Neural cell (in vitro differentiated cells): ENCODE measurements around the gene BCS1L. TPM values are rescaled to one million over a fixed set of nuclear protein-coding genes. Genes with fewer than 3 reads are reported as not detected.

Source experiments
- H2AFZ ChIP-seq: fragments of 200-600, 300-800 bp; sonication (generic), shearing (Covaris generic); 2 replicates; pipeline ENCODE4 v1.6.0; 2014; ENCODE audit warnings: low read depth, mild to moderate bottlenecking, antibody characterized with exemption, low read length, moderate library complexity
- H3F3A ChIP-seq: fragments of 200-600 bp; shearing (Covaris generic); 2 replicates; pipeline ENCODE4 v1.6.1; 2016; ENCODE audit warnings: mild to moderate bottlenecking, moderate library complexity, mixed read lengths, antibody characterized with exemption, low read length; ENCODE audit not compliant: insufficient read depth, poor library complexity, severe bottlenecking
- H3K27ac ChIP-seq: fragments of 200-600, 300-800 bp; sonication (generic), shearing (Covaris generic); 2 replicates; pipeline ENCODE4 v1.5.1; 2014; ENCODE audit warnings: mild to moderate bottlenecking, low read length, moderate library complexity
- H3K27me3 ChIP-seq: fragments of 300-800, 200-600 bp; sonication (generic), shearing (Covaris generic); 2 replicates; pipeline ENCODE4 v1.6.0; 2014; ENCODE audit warnings: mild to moderate bottlenecking, low read depth, low read length, moderate library complexity; ENCODE audit not compliant: insufficient read depth
- H3K36me3 ChIP-seq: fragments of 300-800, 200-600 bp; sonication (generic), shearing (Covaris generic); 2 replicates; pipeline ENCODE4 v1.5.1; 2014; ENCODE audit warnings: mild to moderate bottlenecking, antibody characterized with exemption, low read length, moderate library complexity; ENCODE audit not compliant: insufficient read depth
- H3K4me2 ChIP-seq: fragments of 300-800, 200-600 bp; sonication (generic), shearing (Covaris generic); 2 replicates; pipeline ENCODE4 v1.6.0; 2014; ENCODE audit warnings: mild to moderate bottlenecking, low read length
- H3K4me3 ChIP-seq: fragments of 300-800, 200-600 bp; sonication (generic), shearing (Covaris generic); 2 replicates; pipeline ENCODE4 v1.5.1; 2014; ENCODE audit warnings: mild to moderate bottlenecking, low read length, moderate library complexity
- H3K79me2 ChIP-seq: fragments of 200-600 bp; shearing (Covaris generic); replicated peaks from 2 replicates; pipeline ENCODE4 v1.6.0; 2014; ENCODE audit warnings: mild to moderate bottlenecking, low read length, moderate library complexity; ENCODE audit not compliant: insufficient read depth
- H3K9ac ChIP-seq: fragments of 300-800, 200-600 bp; sonication (generic), shearing (Covaris generic); 2 replicates; pipeline ENCODE4 v1.6.1; 2016; ENCODE audit warnings: mild to moderate bottlenecking, low read length, mixed read lengths
- H3K9me2 ChIP-seq: fragments of 200-600 bp; shearing (Covaris generic); 2 replicates; pipeline ENCODE4 v1.6.1; 2016; ENCODE audit warnings: mild to moderate bottlenecking, low read length, mixed read lengths; ENCODE audit not compliant: insufficient read depth
- H3K9me3 ChIP-seq: fragments of 200-600, 300-800 bp; sonication (generic), shearing (Covaris generic); 2 replicates; pipeline ENCODE4 v1.6.1; 2016; ENCODE audit warnings: mild to moderate bottlenecking, mixed run types, low read length, moderate library complexity, mixed read lengths
- H4K20me1 ChIP-seq: fragments of 200-600 bp; shearing (Covaris generic); 2 replicates; pipeline ENCODE4 v1.6.1; 2016; ENCODE audit warnings: mild to moderate bottlenecking, mixed run types; ENCODE audit not compliant: insufficient read depth
- CTCF ChIP-seq: fragments of 450-650 bp; IDR thresholded peaks from 2 replicates; pipeline ENCODE4 v1.5.1; 2014; ENCODE audit warnings: antibody characterized with exemption, mild to moderate bottlenecking, moderate library complexity; ENCODE audit not compliant: poor library complexity, severe bottlenecking
- EP300 ChIP-seq: fragments of 450-650 bp; conservative IDR thresholded peaks from 2 replicates; pipeline ENCODE4 v1.6.1; 2014; ENCODE audit warnings: antibody characterized with exemption, mild to moderate bottlenecking, moderate library complexity; ENCODE audit not compliant: poor library complexity, severe bottlenecking
- MXI1 ChIP-seq: fragments of 450-650 bp; conservative IDR thresholded peaks from 2 replicates; pipeline ENCODE4 v1.6.1; 2014; ENCODE audit warnings: antibody characterized with exemption, mild to moderate bottlenecking; ENCODE audit not compliant: poor library complexity, severe bottlenecking
- POLR2AphosphoS5 ChIP-seq: IDR thresholded peaks from 2 replicates; pipeline ENCODE4 v1.6.1; 2012
- RAD21 ChIP-seq: fragments of 450-650 bp; conservative IDR thresholded peaks from 2 replicates; pipeline ENCODE4 v1.6.1; 2014; ENCODE audit warnings: antibody characterized with exemption, mild to moderate bottlenecking, moderate library complexity
- REST ChIP-seq: IDR thresholded peaks from 2 replicates; pipeline ENCODE4 v1.6.1; 2012; ENCODE audit warnings: borderline replicate concordance
- TAF1 ChIP-seq: IDR thresholded peaks from 2 replicates; pipeline ENCODE4 v1.6.1; 2012; ENCODE audit warnings: low read depth
- polyA plus RNA-seq: library from polyadenylated mRNA; depleted of rRNA; stranded (reverse); fragments of >200 nt; gene quantifications from 2 replicates; pipeline ENCODE4 v1.2.3, GENCODE V29; 2014

BCS1L gene
- polyA plus RNA-seq, 1 donor from 2014 or later: 75.8 TPM

GRCh38 chr2:218694405-218695145 lies 35.1 kb downstream of the BCS1L start:
- Histone ChIP-seq H3K27me3 (no peaks in the 10 kb centered on the region), H3K27ac (no peak overlapping the region), H3K36me3 (no peaks in the 10 kb centered on the region), H2AFZ (no peak overlapping the region), H3K9me2 (no peaks in the 10 kb centered on the region), H3K79me2 (no peaks in the 10 kb centered on the region), H3F3A (no peaks in the 10 kb centered on the region), H3K9ac (no peak overlapping the region), H3K4me2 (no peak overlapping the region), H3K4me3 (no peak overlapping the region), H3K9me3 (no peaks in the 10 kb centered on the region), H4K20me1 (no peaks in the 10 kb centered on the region)
- TF ChIP-seq RAD21 (no peak), EP300 (no peak)

- no peak overlapping the region for H3K9ac ChIP-seq
- no peak overlapping the region for H3K4me3 ChIP-seq
- no peaks in the 10 kb centered on the region for H4K20me1 ChIP-seq
- no peak overlapping the region for H3K27ac ChIP-seq
- H3K4me2 ChIP-seq: no peak overlapping the region
- no peaks in the 10 kb centered on the region for H3K27me3 ChIP-seq
- no peaks in the 10 kb centered on the region for H3K79me2 ChIP-seq
- TF ChIP-seq RAD21: no peak
- no peak for TF ChIP-seq CTCF
- no peak for TF ChIP-seq POLR2AphosphoS5
- H3F3A ChIP-seq: no peaks in the 10 kb centered on the region
- no peaks in the 10 kb centered on the region for H3K36me3 ChIP-seq
- H3K9me2 ChIP-seq: no peaks in the 10 kb centered on the region
- no peaks in the 10 kb centered on the region for H3K9me3 ChIP-seq
- no peak overlapping the region for H2AFZ ChIP-seq
Measured at GRCh38 chr2:218698885-218699284, 39.4 kb downstream of the BCS1L start.

- Histone ChIP-seq H2AFZ (no peak overlapping the region), H3K27me3 (no peaks in the 10 kb centered on the region), H3K27ac (no peak overlapping the region), H3F3A (no peaks in the 10 kb centered on the region), H3K4me3 (no peak overlapping the region), H4K20me1 (no peaks in the 10 kb centered on the region), H3K9me2 (no peaks in the 10 kb centered on the region), H3K36me3 (no peaks in the 10 kb centered on the region), H3K9me3 (no peaks in the 10 kb centered on the region), H3K9ac (no peak overlapping the region), H3K79me2 (no peaks in the 10 kb centered on the region), H3K4me2 (no peak overlapping the region)
- TF ChIP-seq RAD21: no peak
- TF ChIP-seq REST: no peak
- no peak for TF ChIP-seq TAF1
- no peak for TF ChIP-seq CTCF
- TF ChIP-seq MXI1: no peak
Measured at GRCh38 chr2:218701806-218702205, 42.3 kb downstream of the BCS1L start.
